Nephron progenitor cell (in vitro differentiated cells): ENCODE results near the gene AKAP12.
A peak's percentile ranks its signal among the peaks of the same experiment; 100 is the strongest.

Experiments
- DNase-seq: peaks from one replicate; pipeline ENCODE4 v3.0.0; 2021
- H3K27ac Mint-ChIP-seq: 2 replicates; pipeline ENCODE4 v1.8.0; 2021; ENCODE audit warnings: mild to moderate bottlenecking, moderate library complexity, mixed read lengths
- H3K27me3 Mint-ChIP-seq: 2 replicates; pipeline ENCODE4 v1.8.0; 2021; ENCODE audit warnings: mild to moderate bottlenecking, low read depth, mixed read lengths; ENCODE audit not compliant: poor library complexity
- H3K36me3 Mint-ChIP-seq: 2 replicates; pipeline ENCODE4 v1.8.0; 2021; ENCODE audit warnings: low read depth, mixed read lengths
- H3K4me1 Mint-ChIP-seq: 2 replicates; pipeline ENCODE4 v1.8.0; 2021; ENCODE audit warnings: mixed read lengths
- H3K4me3 Mint-ChIP-seq: 2 replicates; pipeline ENCODE4 v1.8.0; 2021; ENCODE audit warnings: mild to moderate bottlenecking, moderate library complexity, mixed read lengths
- H3K9me3 Mint-ChIP-seq: 2 replicates; pipeline ENCODE4 v1.8.0; 2021; ENCODE audit warnings: mild to moderate bottlenecking, moderate library complexity, mixed read lengths
- TF ChIP-seq, protein P1 (sequence below): fragments of 200-600 bp; sonication (generic); IDR thresholded peaks from 2 replicates; pipeline ENCODE4 v1.5.0; 2021; ENCODE audit warnings: antibody characterized with exemption

The AKAP12 gene

GRCh38 chr6:151247490-151247889 lies 7.7 kb downstream of the AKAP12 start:
- Mint-ChIP-seq H3K4me1 (peaks cover 33% of the 10 kb centered on the region), H3K4me3 (no peak overlapping the region), H3K27ac (peak overlapping the region; percentile 19), H3K27me3 (no peaks in the 10 kb centered on the region), H3K36me3 (peaks cover 62% of the 10 kb centered on the region), H3K9me3 (peaks cover 4% of the 10 kb centered on the region)
- TF ChIP-seq, protein P1, sequence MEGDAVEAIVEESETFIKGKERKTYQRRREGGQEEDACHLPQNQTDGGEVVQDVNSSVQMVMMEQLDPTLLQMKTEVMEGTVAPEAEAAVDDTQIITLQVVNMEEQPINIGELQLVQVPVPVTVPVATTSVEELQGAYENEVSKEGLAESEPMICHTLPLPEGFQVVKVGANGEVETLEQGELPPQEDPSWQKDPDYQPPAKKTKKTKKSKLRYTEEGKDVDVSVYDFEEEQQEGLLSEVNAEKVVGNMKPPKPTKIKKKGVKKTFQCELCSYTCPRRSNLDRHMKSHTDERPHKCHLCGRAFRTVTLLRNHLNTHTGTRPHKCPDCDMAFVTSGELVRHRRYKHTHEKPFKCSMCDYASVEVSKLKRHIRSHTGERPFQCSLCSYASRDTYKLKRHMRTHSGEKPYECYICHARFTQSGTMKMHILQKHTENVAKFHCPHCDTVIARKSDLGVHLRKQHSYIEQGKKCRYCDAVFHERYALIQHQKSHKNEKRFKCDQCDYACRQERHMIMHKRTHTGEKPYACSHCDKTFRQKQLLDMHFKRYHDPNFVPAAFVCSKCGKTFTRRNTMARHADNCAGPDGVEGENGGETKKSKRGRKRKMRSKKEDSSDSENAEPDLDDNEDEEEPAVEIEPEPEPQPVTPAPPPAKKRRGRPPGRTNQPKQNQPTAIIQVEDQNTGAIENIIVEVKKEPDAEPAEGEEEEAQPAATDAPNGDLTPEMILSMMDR, result no peak
- no peak for DNase-seq

DNA sequence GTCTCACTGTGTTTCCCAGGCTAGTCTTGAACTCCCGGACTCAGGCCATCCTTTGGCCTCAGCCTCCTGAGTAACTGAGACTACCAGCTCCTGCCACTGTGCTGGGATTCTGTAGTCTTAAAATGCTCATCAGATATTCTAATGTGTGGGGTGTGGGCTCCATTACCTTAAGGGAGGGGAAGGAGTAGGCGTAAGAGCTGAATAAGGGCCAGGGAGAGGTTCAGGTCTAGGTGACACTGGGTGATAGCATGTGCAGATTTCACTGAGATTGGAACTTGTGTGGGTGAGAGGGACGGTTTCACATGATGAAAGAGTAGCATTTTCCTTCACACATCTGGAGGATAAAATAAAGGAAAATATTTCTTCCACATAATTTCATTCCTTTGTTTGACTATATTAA lies 8.5 kb downstream of the AKAP12 start:
- TF ChIP-seq, protein P1, result no peak
- no peak overlapping the region for H3K27ac Mint-ChIP-seq
- H3K4me3 Mint-ChIP-seq, result no peak overlapping the region
- no peaks in the 10 kb centered on the region for H3K27me3 Mint-ChIP-seq
- H3K36me3 Mint-ChIP-seq, result peaks cover 59% of the 10 kb centered on the region
- peaks cover 4% of the 10 kb centered on the region for H3K9me3 Mint-ChIP-seq
- DNase-seq, result no peak
- H3K4me1 Mint-ChIP-seq, result peaks cover 33% of the 10 kb centered on the region

DNA sequence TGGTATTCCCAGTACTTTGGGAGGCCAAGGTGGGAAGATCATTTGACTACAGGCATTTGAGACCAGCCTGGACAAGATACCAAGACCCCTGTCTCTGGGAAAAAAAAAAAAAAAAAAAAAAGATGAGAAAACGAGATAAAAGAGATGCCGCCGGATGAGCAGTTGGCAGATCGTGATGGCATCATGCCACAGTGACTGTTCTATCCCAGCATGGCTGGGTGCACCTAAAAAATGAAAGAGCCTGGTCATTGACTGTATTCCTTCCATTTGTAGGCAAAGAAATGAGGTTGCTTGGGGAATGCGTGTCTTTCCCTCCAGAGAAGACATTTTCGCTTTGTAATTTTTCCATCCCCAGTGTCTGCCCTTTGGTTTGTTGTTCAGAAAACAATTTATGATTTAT lies 12.9 kb downstream of the AKAP12 start:
- DNase-seq, result no peak
- Mint-ChIP-seq H3K4me1 (peaks cover 48% of the 10 kb centered on the region), H3K27me3 (no peaks in the 10 kb centered on the region), H3K4me3 (no peak overlapping the region), H3K36me3 (peaks cover 37% of the 10 kb centered on the region), H3K27ac (peak overlapping the region; percentile 95), H3K9me3 (peaks cover 4% of the 10 kb centered on the region)
- TF ChIP-seq, protein P1, result no peak

DNA sequence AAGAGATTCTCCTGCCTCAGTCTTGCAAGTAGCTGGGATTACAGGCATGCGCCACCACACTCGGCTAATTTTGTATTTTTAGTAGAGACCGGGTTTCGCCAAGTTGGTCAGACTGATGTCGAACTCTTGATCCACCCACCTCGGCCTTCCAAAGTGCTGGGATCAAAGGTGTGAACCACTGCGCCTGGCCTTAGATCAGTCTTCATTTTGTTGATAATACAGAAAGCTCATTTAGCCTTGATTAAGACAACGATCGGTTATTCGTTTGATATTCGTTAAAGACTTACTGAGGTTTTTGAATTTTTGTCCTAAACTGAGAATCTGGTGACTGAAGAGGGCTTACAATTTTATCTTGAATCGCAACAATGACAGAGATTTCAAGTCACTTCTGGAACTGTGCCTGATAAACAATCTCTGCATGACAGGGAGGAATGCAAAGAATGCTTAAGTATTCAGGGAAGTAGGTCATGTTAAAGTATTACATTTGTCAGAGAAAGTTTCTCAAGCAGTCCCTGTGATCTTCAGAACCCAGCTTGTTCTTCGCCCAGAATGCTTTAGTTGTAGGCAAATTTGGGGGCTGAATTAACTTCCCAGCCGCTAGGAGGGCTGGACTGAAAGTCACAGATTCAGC lies 14.8 kb downstream of the AKAP12 start:
- Mint-ChIP-seq H3K4me1 (peaks cover 56% of the 10 kb centered on the region), H3K4me3 (no peak overlapping the region)

DNA sequence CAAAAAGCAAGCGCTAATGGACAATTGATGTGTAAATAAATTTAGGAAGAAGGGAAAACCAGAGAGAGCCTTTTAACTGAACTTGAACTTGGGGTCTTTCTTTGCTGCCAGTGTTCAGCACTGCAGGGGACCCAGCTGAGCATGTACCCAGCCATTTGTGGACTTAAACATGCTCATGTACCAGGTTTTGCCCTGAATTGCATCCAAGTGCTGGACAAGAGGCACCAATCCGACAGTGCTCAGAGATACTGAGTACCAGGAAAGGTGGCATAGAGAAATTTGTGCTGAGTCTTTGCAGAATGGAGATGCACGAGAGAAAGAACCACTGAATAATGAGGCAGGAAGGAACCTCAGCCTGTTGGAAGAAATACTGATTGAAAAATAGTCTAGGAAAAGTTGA lies 16.0 kb downstream of the AKAP12 start:
- Mint-ChIP-seq H3K27ac (peak overlapping the region; percentile 83), H3K4me1 (peaks cover 61% of the 10 kb centered on the region), H3K36me3 (peaks cover 26% of the 10 kb centered on the region), H3K9me3 (no peaks in the 10 kb centered on the region), H3K27me3 (peaks cover 2% of the 10 kb centered on the region), H3K4me3 (no peak overlapping the region)
- TF ChIP-seq, protein P1, result no peak
- no peak for DNase-seq

More for the DNA sequence above, 14.8 kb downstream of the AKAP12 start:
- Mint-ChIP-seq H3K27ac (peak overlapping the region; percentile 93), H3K36me3 (peaks cover 23% of the 10 kb centered on the region), H3K27me3 (peaks cover under 1% of the 10 kb centered on the region), H3K9me3 (peaks cover 4% of the 10 kb centered on the region)
- no peak for DNase-seq
- TF ChIP-seq, protein P1, result no peak

GRCh38 chr6:151257985-151258445 lies 18.2 kb downstream of the AKAP12 start:
- H3K4me1 Mint-ChIP-seq, result peaks cover 41% of the 10 kb centered on the region
- H3K4me3 Mint-ChIP-seq, result no peak overlapping the region
- no peak for DNase-seq
- H3K36me3 Mint-ChIP-seq, result peaks cover 20% of the 10 kb centered on the region
- TF ChIP-seq, protein P1, result no peak
- H3K27me3 Mint-ChIP-seq, result peaks cover 2% of the 10 kb centered on the region
- H3K27ac Mint-ChIP-seq, result peak overlapping the region; percentile 83
- no peaks in the 10 kb centered on the region for H3K9me3 Mint-ChIP-seq
